Measurements from ENCODE around the gene IQSEC2. TPM values are rescaled to one million over a fixed set of nuclear protein-coding genes. Genes with fewer than 3 reads are reported as not detected.

The IQSEC2 gene
- total and polyA plus RNA-seq, 2 of the 8 experiments (the other 6 are each of a cell fraction or from before 2014, with no cell fraction given) = 6.1 to 54.9 TPM

- Histone ChIP-seq H3K9ac (replicated peaks in 1 of 4; ENCODE audit: extremely low read depth in 1 of 4, low read depth in 3 of 4, low read length in 3 of 4) (no peak overlapping the region), H2AK5ac (ENCODE audit: low read depth, low read length) (no peak overlapping the region), H2BK15ac (ENCODE audit: low read length) (no peak overlapping the region), H4K5ac (ENCODE audit: insufficient read length, low read depth, low read length) (no peak overlapping the region), H4K20me1 (replicated peaks in 1 of 2; ENCODE audit: control insufficient read depth in 1 of 2, insufficient read depth in 2 of 2, low read length in 2 of 2) (no peaks in the 10 kb centered on the region), H3K4me1 (replicated peaks in 1 of 4; ENCODE audit: control insufficient read depth in 3 of 4, insufficient read depth in 4 of 4, low read length in 3 of 4) (no peaks in the 10 kb centered on the region), H3K36me3 (ENCODE audit: control insufficient read depth in 2 of 4, insufficient read depth in 4 of 4, low read length in 3 of 4) (peaks cover 0 to 3% (median 0%) of the 10 kb centered on the region in 4 experiments; a peak in 1 of 8 replicates), H3K4me3 (ENCODE audit: extremely low read depth in 1 of 4, insufficient read depth in 2 of 4, low read depth in 3 of 4, low read length in 4 of 4) (no peak overlapping the region), H3K23me2 (ENCODE audit: low read depth, low read length) (no peaks in the 10 kb centered on the region; the same call in 1 of the 2 replicates), H4K91ac (replicated peaks; ENCODE audit: insufficient read length, low read length) (no peak overlapping the region), H4K8ac (ENCODE audit: extremely low read depth, insufficient read depth, low read length) (no peak overlapping the region), H3K79me2 (ENCODE audit: control insufficient read depth in 1 of 2, insufficient read depth in 2 of 2, low read length in 2 of 2) (no peaks in the 10 kb centered on the region), H3K18ac (ENCODE audit: extremely low read depth, low read length) (no peak overlapping the region), H3K9me3 (ENCODE audit: insufficient read depth in 2 of 2, low read depth in 1 of 2, low read length in 1 of 2) (no peaks in the 10 kb centered on the region), H2BK120ac (replicated peaks; ENCODE audit: low read depth, low read length) (no peak overlapping the region), H3K27me3 (replicated peaks in 1 of 4; ENCODE audit: control insufficient read depth in 3 of 4, extremely low read depth in 1 of 4, insufficient read depth in 3 of 4, low read length in 3 of 4) (no peaks in the 10 kb centered on the region), H2AFZ (ENCODE audit: low read length) (no peak overlapping the region), H3K56ac (replicated peaks; ENCODE audit: insufficient read length, low read depth, low read length) (no peak overlapping the region), H3K27ac (ENCODE audit: low read depth, low read length) (no peak overlapping the region), H3K4me2 (ENCODE audit: insufficient read depth in 1 of 2, low read depth in 2 of 2, low read length in 2 of 2) (no peak overlapping the region), H3K14ac (ENCODE audit: insufficient read length) (no peak overlapping the region), H3K79me1 (ENCODE audit: low read depth, low read length) (no peaks in the 10 kb centered on the region), H3K23ac (ENCODE audit: insufficient read length) (no peak overlapping the region), H2BK12ac (ENCODE audit: low read depth, low read length) (no peak overlapping the region), H2BK20ac (ENCODE audit: low read length) (no peak overlapping the region), H2BK5ac (ENCODE audit: low read depth, low read length) (no peak overlapping the region), H3K4ac (replicated peaks; ENCODE audit: insufficient read length, low read depth, low read length) (no peak overlapping the region)
- WGBS, 2 experiments (ENCODE audit: extremely low coverage in 1 of 2, insufficient coverage in 1 of 2, insufficient read length in 1 of 2, insufficient replicate concordance in 2 of 2, low coverage in 1 of 2, low lambda C conversion rate in 2 of 2, missing lambda C conversion rate in 1 of 2) = 89% methylated on average over 2 of the region's 2 CpGs; no CpG with 5 or more reads in 1 of the 2 experiments
- ChIA-PET POLR2A (ENCODE audit: partially characterized antibody) (no interaction called here), CTCF (ENCODE audit: partially characterized antibody) (interaction anchor here (1.2 to 1.6 kb wide), 3 partner anchors 11 to 24 kb away, joined by 3 to 4 read pairs (median 3); no protein-coding TSS in a partner anchor)
- no peak for DNase-seq (ENCODE audit: low read depth in 1 of 2, low spot score in 2 of 2)
- FAIRE-seq = no peak
- TF ChIP-seq POU5F1 (IDR thresholded peaks at IDR 0.05; ENCODE audit: low read depth, low read length) (no peak), RNF2 (IDR thresholded peaks at IDR 0.05; ENCODE audit: borderline replicate concordance, low read depth, low read length, missing control alignments, poor library complexity, severe bottlenecking) (no peak), PHF8 (conservative IDR thresholded peaks at IDR 0.05; ENCODE audit: low read depth, low read length) (no peak), RAD21 (IDR thresholded peaks at IDR 0.05 in 1 of 2, conservative IDR thresholded peaks at IDR 0.05 in 1 of 2; ENCODE audit: low read depth in 2 of 2, low read length in 2 of 2) (no peak), NANOG (IDR thresholded peaks at IDR 0.05; ENCODE audit: insufficient read depth, low read depth, low read length, poor library complexity, severe bottlenecking) (no peak), BACH1 (IDR thresholded peaks at IDR 0.05; ENCODE audit: low read length) (no peak), CTCF (IDR thresholded peaks at IDR 0.05; ENCODE audit: control extremely low read depth in 1 of 3, insufficient read depth in 1 of 3, low read depth in 1 of 3, low read length in 3 of 3) (no peak), ATF2 (IDR thresholded peaks at IDR 0.05; ENCODE audit: low read length) (no peak)
Measured at GRCh38 chrX:53246231-53246630, 35.2 kb downstream of the IQSEC2 start.

All from H1 (cell line).